Colonic mucosa (tissue), 4 donors: ENCODE measurements around the gene KCND3. TPM values are rescaled to one million over a fixed set of nuclear protein-coding genes. Genes with fewer than 3 reads are reported as not detected.

Experiments
- DNase-seq: peaks from one replicate; pipeline ENCODE4 v3.0.0-alpha.2; 2020
- H3K27ac ChIP-seq: fragments of 200-600 bp; one replicate; pipeline ENCODE4 v1.8.0; 2021
- H3K27me3 ChIP-seq: fragments of 200-600 bp; one replicate; pipeline ENCODE4 v1.8.0; 2021
- H3K36me3 ChIP-seq: fragments of 200-600 bp; one replicate; pipeline ENCODE4 v1.8.0; 2021
- H3K4me1 ChIP-seq: fragments of 200-600 bp; one replicate; pipeline ENCODE4 v1.8.0; 2021; ENCODE audit warnings: mild to moderate bottlenecking
- H3K4me3 ChIP-seq: fragments of 200-600 bp; one replicate; pipeline ENCODE4 v1.8.0; 2021
- H3K9ac ChIP-seq, 2 donors: one replicate each; pipeline ENCODE4 v1.7.0; 2013; ENCODE audit warnings: control low read depth in 2 of 2, low read depth in 2 of 2, low read length in 2 of 2
- H3K9me3 ChIP-seq: fragments of 200-600 bp; one replicate; pipeline ENCODE4 v1.8.0; 2021
- CTCF ChIP-seq: fragments of 200-600 bp; IDR thresholded peaks from one replicate; pipeline ENCODE4 v1.8.0; 2022; ENCODE audit warnings: antibody characterized with exemption, mild to moderate bottlenecking
- intact Hi-C: fragments of 100-400 bp; cut with DNase I; formaldehyde crosslinking; loops from one replicate; pipeline ENCODE4 v1.14.1; 2022
- total RNA-seq, 2 donors: library from RNA; stranded (reverse); fragmentation: NEBNext Ultra II Directional in 1 of 2; extraction: Animal tissue kit (Norgen Biotek cat#: 25700) in 1 of 2; gene quantifications; one replicate each; pipeline ENCODE4 v1.2.1, GENCODE V29; 2021
- donor health status: healthy.
- donor health status: DM: no; HTN: no; CAD: no.
- donor health status: DM: no; HTN: no; CAD: no.

KCND3 gene
- 1 to 10 TPM in 1 of 2 donors, under 1 TPM in 1; 0.94 to 3.5 TPM for total RNA-seq

- intact Hi-C loops = no loop called here
- no peak for TF ChIP-seq CTCF
- DNase-seq = peak; percentile 19
- Histone ChIP-seq H3K4me1 (no peaks in the 10 kb centered on the region), H3K36me3 (no peaks in the 10 kb centered on the region), H3K27me3 (peaks cover 25% of the 10 kb centered on the region), H3K27ac (peak within 1 kb of the TSS; percentile 47), H3K4me3 (peak within 1 kb of the TSS; percentile 52), H3K9ac (peak within 1 kb of the TSS; percentile 46 to 73), H3K9me3 (no peaks in the 10 kb centered on the region)
Measured at GRCh38 chr1:111989531-111990025, at the start of gene KCND3. Gene KCND3, minus strand, starts transcription at chr1:111989668.

DNA sequence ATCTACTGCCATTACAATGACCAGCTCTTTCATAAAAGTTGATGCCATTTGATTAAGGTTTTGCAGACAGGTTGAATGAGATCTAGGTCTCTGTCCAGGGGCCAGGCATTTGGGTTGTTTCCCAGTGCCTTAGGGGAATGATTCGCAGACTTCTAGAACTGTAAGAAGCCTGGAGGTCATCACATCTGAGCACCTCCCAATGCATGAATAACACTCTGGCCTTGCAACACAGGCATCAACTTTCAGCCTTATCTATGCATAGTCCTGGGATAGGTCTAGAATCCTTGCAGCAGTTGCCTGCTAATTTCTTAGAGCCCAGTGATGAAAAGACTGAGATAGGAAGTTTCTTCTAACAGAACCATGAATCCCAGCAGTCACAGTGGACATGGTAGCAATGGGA lies 44.8 kb upstream of the KCND3 start:
- no peak for TF ChIP-seq CTCF
- H3K27ac ChIP-seq = no peak overlapping the region

DNA sequence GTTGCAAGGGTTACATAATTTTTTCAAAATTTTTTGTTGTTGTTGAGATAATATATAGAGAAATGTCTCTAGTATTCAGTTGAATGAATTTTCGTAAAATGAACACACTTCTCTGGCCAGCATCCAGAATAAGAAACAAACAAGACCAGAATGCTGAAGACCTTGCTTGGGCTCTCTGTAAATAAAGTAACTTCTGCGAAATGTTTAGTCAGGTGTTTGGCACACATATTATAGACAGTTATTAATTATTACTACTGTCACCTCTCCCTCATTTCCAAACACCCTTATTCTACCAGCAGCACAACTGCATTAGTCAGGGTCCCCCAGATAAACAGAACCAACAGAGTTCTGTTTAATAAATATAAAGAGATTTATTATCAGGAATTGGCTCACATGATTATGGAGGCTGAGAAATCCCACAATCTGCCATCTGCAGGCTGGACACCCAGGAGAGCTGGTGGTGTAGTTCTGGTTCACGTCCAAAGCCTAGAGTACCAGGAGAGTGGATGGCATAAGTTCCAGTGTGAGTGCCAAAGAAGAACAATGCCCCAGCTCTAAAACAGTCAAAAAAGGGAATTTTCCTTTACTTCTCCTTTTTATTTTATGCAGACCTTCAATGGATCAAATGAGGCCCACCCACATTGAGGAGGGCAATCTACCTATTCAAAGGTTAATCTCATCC lies 44.1 kb upstream of the KCND3 start:
- intact Hi-C loops = no loop called here
- no peaks in the 10 kb centered on the region for H3K4me1 ChIP-seq
- no peaks in the 10 kb centered on the region for H3K9me3 ChIP-seq
- H3K36me3 ChIP-seq = no peaks in the 10 kb centered on the region
- H3K4me3 ChIP-seq = no peak overlapping the region
- no peak overlapping the region for H3K9ac ChIP-seq
- no peak for TF ChIP-seq CTCF
- no peaks in the 10 kb centered on the region for H3K27me3 ChIP-seq
- H3K27ac ChIP-seq = no peak overlapping the region
- no peak for DNase-seq

More for the DNA sequence above, 44.8 kb upstream of the KCND3 start:
- intact Hi-C loops = no loop called here
- Histone ChIP-seq H3K4me3 (no peak overlapping the region), H3K9me3 (no peaks in the 10 kb centered on the region), H3K27me3 (no peaks in the 10 kb centered on the region), H3K4me1 (no peaks in the 10 kb centered on the region), H3K9ac (no peak overlapping the region), H3K36me3 (no peaks in the 10 kb centered on the region)
- no peak for DNase-seq

GRCh38 chr1:112030157-112030556 lies 40.7 kb upstream of the KCND3 start:
- Histone ChIP-seq H3K36me3 (no peaks in the 10 kb centered on the region), H3K27me3 (no peaks in the 10 kb centered on the region), H3K9me3 (no peaks in the 10 kb centered on the region), H3K9ac (no peak overlapping the region), H3K4me3 (no peak overlapping the region), H3K27ac (no peak overlapping the region), H3K4me1 (no peaks in the 10 kb centered on the region)
- intact Hi-C loops = no loop called here
- peak; percentile 19 for DNase-seq
- TF ChIP-seq CTCF = no peak

- no peak overlapping the region for H3K9ac ChIP-seq
- TF ChIP-seq CTCF = no peak
- H3K4me1 ChIP-seq = no peaks in the 10 kb centered on the region
- no peaks in the 10 kb centered on the region for H3K27me3 ChIP-seq
- intact Hi-C loops = no loop called here
- no peak for DNase-seq
- H3K9me3 ChIP-seq = no peaks in the 10 kb centered on the region
- H3K36me3 ChIP-seq = no peaks in the 10 kb centered on the region
- H3K27ac ChIP-seq = no peak overlapping the region
- no peak overlapping the region for H3K4me3 ChIP-seq
Measured at GRCh38 chr1:112027696-112028095, 38.2 kb upstream of the KCND3 start.
